NCI-H524 treated with DMSO at 0.1 percent for 48 hours (cell line): ENCODE results near the gene TMPRSS11A.
A peak's percentile ranks its signal among the peaks of the same experiment; 100 is the strongest.

ENCODE experiments used
- DNase-seq: peaks from one replicate; lab custom pipeline; 2025; lab: John Stamatoyannopoulos, UW

TMPRSS11A gene

DNA sequence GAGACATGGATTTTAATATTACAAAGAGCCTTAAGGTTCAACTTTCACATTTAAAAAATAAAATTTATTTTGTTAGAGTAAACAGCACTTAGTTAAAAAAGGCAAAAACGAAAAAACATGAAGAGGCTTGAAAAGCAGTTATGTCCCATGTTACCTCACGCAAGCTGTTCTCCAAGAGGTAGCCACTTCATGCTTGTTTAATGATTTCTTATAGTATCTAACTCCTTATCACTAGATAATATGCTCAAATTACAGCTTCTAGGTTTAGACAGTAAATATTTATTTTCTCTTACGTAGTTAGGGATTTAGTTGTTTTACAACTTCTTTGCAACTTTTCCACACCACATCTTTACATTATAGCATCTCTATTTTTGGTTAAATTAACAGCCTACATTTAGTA lies 51.7 kb downstream of the TMPRSS11A start:
- DNase-seq, result no peak

DNA sequence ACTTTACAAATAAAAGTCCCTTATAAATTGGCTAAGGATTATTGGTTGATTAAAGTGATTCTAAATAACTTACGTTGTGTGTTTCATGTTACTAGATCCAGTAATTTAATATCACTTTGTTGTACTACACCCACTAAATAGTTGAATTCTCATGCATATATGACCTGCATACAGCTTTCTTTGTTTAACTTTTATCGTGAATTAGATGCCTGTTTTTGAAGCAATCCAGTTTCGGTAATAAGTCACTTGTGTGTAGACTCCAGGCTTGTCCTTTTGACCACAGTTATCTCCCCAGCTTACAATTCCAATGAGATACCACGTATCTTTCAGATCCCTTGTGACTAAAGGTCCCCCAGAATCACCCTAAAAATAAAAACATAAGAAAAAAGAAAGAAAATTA lies 52.2 kb downstream of the TMPRSS11A start:
- no peak for DNase-seq

DNA sequence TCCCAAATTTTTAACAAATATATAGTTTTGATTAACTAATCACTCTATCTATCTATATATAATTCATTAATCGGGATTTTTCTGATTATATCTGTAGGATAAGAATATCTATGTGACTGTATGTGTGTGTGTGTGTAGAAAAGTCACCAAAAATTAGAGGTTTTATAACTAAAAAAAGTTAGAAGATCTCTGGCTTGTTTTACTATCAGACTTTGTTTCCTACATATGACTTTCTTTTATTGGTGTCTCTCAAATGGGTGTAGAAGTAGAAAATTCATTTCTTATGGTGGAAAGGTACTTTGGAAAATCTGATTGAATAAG lies 52.7 kb downstream of the TMPRSS11A start:
- no peak for DNase-seq

DNA sequence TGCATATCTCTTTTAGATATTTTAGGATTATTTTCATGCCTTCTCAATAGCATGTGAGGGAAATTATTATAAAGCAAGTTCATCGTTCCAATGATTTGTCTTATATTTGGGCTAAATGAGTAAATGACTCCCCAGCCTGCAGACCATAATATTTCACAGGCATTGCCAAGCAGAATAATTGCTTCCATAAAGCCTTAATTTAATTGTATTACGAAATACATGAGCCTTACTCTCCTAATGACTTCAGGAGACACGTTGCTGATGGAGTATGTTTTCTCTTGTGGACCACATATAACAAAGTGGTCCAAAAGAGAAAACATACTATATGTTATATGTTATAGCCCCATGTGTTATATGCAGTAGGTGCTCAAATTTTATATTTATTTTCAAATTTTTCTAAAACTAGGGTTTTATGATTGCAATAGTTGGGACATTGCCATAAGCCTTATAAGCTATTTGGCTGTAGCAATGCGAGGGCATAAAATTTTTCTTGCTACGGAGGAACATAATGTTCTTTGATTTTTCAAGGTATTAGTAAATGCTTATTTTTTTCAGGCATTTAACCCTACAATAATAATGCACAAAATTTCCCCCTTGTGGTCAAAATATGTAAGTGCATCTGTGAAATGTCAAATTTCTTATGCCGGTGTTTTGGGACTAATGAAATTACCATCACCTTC lies 53.2 kb downstream of the TMPRSS11A start:
- DNase-seq, result no peak

DNA sequence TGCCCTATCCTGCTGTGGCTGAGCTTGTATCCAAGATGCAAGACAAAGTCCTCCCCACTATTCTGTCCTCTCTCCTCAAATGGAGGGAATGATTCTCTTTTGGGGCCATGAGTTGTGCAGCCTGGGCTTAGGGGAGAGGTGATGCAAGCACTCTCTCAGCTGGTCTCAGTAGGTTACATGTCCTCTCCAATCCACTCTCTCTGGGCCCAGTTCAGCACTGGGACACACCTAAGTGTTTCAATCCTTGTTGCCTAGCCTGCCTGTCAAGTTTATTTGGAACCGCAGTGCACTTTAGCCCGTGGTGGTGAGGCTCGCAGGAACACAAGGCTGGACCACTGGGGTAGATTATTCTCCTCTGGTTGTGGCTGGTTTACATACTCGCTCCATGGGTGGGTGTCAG lies 55.6 kb downstream of the TMPRSS11A start:
- DNase-seq, result no peak

DNA sequence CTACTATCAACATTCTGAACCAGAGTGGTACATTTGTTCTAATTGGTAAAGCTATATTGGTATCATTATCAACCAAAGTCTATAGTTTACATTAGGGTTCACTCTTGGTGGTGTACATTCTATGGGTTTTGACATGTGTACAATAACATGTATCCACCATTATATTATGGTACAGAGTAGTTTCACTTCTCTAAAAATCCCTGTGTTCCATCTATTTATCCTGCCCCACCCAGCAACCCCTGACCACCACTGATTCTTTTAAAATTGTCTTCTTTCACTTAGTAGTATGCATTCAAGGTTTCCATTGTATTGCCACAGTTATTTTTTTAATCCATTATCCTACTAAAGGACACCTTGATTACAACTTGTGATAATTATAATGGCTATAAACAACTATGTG lies 64.2 kb downstream of the TMPRSS11A start:
- DNase-seq, result no peak

DNA sequence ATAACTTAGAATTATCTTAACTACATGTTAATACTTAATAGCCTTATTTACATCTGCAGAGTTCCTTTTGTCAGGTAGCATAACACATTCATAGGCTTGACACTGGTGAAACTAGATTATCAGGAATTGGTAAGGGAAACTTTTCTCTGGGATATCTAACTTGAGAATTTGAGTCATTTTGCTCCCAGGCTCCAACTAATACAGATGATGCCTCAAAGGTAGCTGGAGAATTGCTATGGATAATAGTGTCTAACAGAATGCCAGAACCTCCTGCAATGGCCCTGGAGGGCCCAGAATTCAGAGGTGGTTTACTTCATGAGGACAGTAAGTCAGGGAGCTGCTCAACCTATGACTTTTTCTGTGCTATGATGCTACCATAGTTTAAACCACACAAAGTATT lies 65.6 kb downstream of the TMPRSS11A start:
- no peak for DNase-seq

DNA sequence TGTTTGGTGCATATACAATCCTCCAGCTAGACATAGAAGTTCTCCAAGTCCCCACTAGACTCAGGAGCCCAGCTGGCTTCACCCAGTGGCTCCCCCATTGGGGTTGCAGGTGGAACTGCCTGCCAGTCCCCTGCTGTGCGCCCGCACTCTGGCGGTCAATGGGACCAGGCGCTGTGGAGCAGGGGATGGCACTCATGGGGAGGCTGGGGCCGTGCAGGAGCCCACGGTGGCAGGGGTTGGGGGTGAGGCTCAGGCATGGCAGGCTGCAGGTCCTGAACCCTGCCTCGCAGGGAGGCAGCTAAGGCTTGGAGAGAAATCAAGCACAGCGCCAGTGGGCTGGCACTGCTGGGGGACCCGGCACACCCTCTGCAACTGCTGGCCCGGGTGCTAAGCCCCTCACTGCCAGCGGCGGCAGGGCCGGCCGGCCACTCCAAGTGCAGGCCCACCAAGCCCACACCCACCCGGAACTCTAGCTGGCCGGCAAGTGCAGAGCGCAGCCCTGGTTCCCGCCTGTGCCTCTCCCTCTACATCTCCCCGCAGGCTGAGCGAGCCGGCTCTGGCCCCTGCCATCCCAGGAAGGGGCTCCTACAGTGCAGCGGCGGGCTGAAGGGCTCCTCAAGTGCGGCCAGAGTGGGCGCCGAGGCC lies 66.8 kb downstream of the TMPRSS11A start:
- no peak for DNase-seq

DNA sequence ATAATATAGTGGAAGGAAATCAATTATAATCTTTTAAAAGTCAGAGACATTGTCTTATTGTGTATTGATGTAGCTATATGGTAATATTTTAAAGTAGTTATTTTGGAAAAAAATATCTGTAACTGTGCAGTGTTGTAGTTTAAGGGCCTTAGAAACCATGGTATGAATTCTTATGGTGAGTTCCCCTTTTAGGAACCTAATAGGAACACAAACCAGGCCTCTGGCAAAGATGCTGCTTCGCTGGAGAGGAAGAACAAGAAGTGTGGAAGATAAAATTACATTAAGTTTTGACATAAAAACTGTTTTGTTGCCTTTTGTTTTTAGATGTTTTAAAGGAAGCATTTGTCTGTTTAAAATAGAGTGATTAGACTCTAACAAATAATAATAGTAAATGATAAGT lies 68.6 kb downstream of the TMPRSS11A start:
- no peak for DNase-seq

DNA sequence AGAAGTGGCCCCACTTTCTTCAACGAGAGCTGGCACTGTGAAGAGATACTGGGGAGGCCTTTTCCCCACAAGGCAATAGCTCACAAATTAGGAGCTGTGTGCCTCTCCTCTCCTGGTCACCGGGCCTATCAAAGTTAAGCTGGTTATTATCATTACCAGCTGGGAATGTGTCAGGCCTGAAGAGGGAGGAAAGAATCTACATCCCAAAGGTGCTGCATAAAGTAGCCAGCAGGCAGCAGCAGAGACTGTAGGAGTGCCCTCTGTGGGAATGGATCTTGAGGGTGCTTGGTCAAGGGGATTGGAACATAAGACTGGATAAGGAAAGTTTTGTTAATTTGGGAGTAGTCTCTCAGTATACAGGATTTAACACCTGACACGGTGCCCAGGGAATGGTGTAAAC lies 70.4 kb downstream of the TMPRSS11A start:
- no peak for DNase-seq

DNA sequence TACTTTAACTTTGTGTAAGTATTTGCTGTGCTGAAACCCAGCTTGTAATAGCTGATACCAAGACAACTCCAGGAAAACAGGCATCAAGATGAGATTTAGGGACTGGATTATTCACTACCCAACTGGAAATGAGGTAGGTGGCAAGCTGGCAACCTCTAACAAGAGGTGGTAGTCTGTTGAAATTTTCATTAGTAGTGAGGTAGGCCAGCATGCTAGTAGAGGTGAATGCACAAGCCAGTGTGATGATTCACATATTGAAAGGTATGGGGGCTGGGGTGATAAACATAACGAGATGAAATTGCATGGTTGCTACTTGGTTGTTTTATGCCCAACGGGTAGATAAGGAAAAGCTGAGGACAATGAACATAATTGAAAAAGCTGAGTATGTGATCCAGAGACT lies 71.0 kb downstream of the TMPRSS11A start:
- DNase-seq, result no peak

DNA sequence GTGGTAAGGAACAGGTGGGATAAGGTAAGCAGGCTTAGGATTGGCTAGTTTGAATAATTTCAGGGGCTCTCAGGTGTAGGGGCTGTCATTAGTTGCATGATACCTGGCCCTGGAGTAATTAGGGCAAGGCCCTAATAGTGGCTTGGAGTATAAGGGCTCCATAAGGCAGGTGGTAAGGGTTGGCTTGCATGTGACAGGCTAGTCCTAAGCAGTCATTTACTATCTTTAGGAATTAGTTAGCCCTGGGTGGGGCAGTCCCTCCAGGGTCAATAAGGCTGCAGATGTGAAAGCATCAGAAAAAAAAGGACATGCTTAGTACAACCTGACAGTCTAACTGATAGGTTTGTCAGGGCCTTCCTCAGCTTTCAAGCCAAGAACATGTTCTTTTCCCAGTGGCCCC lies 71.6 kb downstream of the TMPRSS11A start:
- DNase-seq, result no peak

DNA sequence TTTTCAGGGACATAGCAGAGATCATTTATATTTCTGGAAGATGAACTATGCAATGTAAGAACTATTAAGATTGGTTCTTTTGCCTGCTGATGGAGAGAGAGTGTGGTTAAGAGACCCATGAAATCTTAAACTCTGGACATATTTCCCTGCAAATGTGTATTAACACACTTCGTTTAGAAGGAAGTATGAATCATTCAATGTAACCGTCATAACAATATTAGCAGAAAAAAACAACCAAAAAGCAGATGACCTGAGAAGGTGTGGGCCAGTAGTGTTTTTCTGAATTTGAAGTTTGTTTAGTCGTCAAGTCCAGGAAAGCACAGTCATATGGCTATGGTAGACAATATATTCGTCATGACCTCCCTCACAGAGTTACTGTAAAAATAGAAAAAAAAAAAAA lies 77.0 kb downstream of the TMPRSS11A start:
- DNase-seq, result no peak

DNA sequence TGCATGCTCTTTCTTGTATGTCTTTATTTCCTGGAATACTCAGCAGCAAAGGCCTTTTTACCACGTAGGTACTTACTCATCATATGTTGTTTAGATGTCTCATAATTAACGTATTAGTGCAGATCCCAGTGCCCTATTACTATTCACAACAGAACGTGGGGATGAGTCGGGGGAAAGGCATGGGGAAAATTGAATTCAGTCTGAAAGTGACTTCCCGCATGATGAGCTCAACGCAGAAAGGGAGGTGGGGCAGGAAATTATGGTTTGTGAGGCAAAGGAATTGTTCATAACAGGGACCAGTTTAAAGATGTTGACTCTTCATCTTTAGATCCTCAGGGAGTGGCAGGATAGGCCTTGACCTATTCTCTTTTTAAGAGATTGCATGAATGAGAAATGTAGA lies 77.5 kb downstream of the TMPRSS11A start:
- no peak for DNase-seq

DNA sequence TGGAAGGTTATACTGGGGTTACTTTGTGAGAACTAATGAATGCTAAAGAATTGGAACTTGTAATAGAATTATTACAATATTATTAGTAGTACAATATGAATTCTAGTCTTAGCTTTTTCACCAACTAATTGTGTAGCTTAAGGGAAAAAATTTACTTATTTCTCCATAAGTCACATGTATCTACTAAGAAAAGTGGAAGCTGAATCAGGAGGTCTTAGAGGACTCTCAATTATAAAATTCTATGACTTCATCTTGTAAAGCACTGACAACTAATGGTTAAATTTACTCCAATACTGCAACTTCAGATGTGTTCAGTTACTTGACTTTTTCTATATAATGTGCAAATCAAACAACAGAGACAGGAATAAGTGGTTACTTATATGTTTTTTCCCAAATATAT lies 78.6 kb downstream of the TMPRSS11A start:
- DNase-seq, result no peak

DNA sequence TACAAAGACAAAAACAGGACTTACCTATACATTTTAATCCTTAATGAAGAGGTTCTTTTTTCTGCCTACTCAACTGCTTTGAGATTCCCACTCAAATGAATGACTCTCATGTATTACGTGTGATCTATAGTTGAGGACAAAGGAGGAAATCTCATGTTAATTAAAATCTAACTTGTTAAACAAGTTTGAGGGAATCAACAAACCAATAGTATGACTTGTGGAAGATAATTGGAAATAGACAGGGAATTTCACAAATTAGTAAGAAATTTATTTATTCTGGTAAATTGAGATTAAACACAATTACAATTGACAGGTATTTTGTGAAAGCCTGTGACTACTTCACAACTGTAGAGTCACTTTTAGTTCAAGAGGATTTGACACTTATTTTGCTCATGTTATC lies 79.4 kb downstream of the TMPRSS11A start, which contains the start of gene TMPRSS11D:
Gene TMPRSS11D, minus strand, starts transcription at position 101 of the 400 bp plus-strand sequence. Its CDS starts 69 bp downstream, at position 32.
- DNase-seq, result no peak

DNA sequence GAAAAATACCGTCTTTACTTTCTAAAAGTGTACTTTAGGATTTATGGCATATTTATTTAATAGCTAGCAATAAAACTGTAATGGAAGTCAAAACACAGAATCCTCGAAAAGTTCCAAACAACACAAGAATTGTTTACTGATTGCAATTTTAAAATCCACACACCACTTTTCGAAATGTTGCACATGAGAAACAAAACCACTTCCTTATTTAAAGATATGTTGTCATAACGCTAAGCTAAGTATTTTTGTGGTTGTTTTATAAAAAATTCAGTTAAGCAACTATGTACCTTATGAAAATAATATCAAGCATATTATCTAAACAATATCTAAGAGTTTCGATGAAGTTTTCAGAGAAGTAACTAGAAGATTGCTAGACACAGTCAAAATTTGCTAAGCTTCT lies 79.8 kb downstream of the TMPRSS11A start:
- DNase-seq, result no peak

DNA sequence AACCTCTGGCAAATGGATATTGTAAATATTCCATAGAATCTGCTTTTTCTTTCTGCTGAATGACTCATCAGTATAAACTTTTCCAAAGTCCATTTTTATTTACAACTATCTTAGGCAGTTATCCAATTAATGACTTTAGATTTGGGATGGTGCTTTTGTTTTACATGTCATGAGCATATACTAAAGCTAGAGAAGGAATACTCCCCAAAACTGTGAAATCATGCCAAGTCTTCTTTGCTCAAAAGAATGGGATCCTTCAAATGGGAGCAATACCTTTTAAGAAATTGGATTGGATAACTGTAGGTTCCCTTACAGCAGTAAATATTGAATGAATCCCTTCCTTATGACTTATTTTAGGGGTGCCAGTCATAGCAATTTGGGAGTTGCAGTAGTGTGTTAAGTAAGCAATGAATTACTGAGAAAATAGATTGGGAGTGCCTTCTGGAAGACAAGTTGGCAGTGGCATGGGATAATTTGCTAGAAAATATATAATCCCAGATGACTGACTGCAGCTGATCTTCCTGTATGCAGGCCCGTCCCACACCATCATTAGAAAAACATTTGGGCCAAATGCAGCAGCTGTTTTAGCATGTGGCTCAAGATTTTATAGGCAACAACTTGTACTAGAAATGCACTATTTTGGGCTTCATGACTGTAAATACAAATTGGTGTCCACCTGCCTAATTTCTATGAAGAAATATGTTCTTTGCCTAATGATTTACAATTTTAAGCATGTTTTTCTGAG lies 82.3 kb downstream of the TMPRSS11A start:
- DNase-seq, result peak; percentile 4

DNA sequence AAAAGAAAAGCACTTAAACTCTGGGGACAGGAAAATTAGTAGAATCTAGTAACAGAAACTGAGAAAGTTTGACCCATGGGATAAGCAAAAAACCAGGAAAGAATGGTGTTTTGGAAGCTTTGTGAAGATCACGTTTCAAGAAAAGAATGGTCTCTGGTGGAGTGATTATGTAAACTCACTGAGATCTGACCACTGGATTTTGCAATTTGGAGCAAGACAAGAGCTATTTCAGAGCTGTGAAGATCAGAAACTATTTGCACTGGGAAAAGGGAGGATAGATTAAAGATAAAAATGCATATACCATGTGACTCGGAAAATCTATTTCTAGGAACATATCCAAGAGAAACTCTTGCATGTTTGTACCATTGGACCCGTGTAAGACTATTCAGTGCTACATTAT lies 83.8 kb downstream of the TMPRSS11A start:
- no peak for DNase-seq

DNA sequence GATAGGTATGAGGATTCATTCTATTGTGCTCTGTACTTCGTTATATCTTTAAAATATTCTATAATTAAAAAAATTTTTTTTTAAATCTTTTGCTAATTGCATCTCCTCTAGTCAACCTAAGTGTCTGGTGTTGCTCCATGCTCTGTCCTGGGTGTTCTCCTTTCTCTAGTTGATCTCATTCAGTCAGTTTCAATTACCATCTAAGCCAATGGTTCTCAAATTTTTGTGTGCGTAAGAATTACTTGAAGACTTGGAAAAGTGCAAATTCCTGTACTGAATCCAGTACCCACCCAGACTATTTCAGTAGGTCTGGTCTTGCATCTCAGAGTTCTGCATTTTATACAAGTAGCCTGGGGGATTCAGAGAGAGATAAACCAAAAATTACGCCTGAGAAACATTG lies 86.2 kb downstream of the TMPRSS11A start:
- no peak for DNase-seq

DNA sequence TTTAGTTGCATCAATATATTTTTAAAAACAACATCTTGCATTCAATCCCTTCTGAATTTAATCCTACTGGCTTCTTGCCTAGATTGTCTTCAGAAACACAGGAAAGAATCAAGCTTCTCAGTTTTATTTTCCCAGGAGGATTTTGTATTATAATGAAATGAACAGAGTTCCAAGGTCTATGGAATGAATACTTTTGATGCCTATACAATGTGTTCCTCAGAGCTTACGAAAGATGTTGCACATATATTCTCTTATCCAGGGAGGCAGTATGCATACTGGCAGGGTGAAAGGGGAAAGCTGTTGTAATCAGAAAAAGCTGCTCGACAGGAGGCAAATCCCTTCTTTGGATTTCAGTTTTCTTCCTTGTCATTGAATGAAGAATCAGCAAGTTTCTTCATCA lies 88.3 kb downstream of the TMPRSS11A start:
- DNase-seq, result no peak

DNA sequence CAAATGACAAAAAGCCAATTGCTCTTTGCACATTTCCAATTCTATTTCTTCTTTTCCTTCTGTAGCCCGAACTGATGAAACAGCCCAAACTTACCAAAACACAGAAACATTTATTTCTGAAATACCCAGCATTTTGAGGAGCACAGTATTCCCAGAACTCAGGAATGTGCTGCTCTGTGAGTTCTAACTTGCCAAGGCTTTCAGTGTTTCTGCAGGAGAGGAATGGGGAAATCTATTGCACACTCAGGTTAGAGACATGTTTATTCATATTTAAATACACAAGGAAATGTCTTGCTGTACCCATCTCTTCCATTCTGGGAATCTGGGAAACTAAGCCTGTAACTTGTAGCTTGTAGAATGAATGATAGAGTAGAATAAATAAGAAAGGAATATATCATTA lies 90.2 kb downstream of the TMPRSS11A start:
- DNase-seq, result no peak

DNA sequence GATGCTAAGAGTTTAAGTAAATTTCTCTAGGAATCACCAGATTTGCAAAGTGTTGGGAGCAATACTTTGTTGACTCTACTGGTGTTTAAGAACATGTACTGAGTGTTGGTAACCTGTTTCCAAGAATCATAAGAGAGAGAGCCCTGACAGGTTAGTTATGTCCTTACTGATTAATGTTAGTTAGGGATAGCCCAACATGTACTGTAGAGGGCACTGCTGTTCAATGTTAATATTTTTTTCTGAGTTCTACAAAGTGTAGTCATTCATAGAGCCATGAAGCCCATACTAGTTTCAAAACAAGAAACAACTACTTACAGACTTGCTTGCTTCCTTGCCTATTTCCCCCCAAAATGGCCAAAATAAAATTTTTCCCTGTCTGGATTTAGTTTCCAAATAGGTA lies 91.4 kb downstream of the TMPRSS11A start:
- peak; percentile 8 for DNase-seq
